Kidney (tissue), 14 donors: ENCODE data around the gene TSPAN31. TPM values are rescaled to one million over a fixed set of nuclear protein-coding genes. Genes with fewer than 3 reads are reported as not detected.
"Not testable (repeated sequence)": the region's sequence is repeated elsewhere in the genome, so short reads cannot be mapped to it uniquely, and the experiment has no call there.

Source experiments
- DNase-seq, 5 donors: peaks; one replicate each; pipeline ENCODE4 v3.0.0-alpha.2; 2013 to 2020
- FAIRE-seq: peaks from 2 replicates; lab custom pipeline; 2012; peaks lifted over from hg19 to GRCh38; lab: Jason Lieb, UNC
- H3K27ac ChIP-seq, 2 donors: one replicate each; pipeline ENCODE4 v1.7.0; 2013; ENCODE audit warnings: low read depth in 2 of 2, low read length in 2 of 2, inconsistent platforms in 1 of 2
- H3K27me3 ChIP-seq: one replicate; pipeline ENCODE4 v1.7.1; 2013; ENCODE audit warnings: low read length, inconsistent platforms; ENCODE audit not compliant: control insufficient read depth, insufficient read depth
- H3K36me3 ChIP-seq, 3 donors: one replicate each; pipeline versions ENCODE4 v1.7.0 to v1.7.1; 2013; ENCODE audit warnings: low read length in 3 of 3, control low read depth in 1 of 3, inconsistent platforms in 1 of 3; ENCODE audit not compliant: insufficient read depth in 3 of 3, control insufficient read depth in 2 of 3
- H3K4me1 ChIP-seq, 3 donors: one replicate each; pipeline versions ENCODE4 v1.7.0 to v1.7.1; 2013; ENCODE audit warnings: low read length in 3 of 3, inconsistent platforms in 1 of 3, low read depth in 1 of 3; ENCODE audit not compliant: control insufficient read depth in 2 of 3, insufficient read depth in 2 of 3
- H3K4me3 ChIP-seq, 3 donors: one replicate each; pipeline versions ENCODE4 v1.7.0 to v1.8.1; 2013; ENCODE audit warnings: low read length in 3 of 3, control low read depth in 1 of 3, inconsistent platforms in 1 of 3
- H3K9ac ChIP-seq, 3 donors: one replicate each; pipeline versions ENCODE4 v1.7.0 to v1.7.1; 2013; ENCODE audit warnings: low read length in 3 of 3, control low read depth in 1 of 3, inconsistent platforms in 1 of 3
- H3K9me3 ChIP-seq, 3 donors: one replicate each; pipeline versions ENCODE4 v1.7.0 to v1.7.1; 2013; ENCODE audit warnings: low read length in 3 of 3, control low read depth in 1 of 3, inconsistent platforms in 1 of 3; ENCODE audit not compliant: control insufficient read depth in 2 of 3, insufficient read depth in 1 of 3
- intact Hi-C: fragments of 100-400 bp; cut with DNase I; formaldehyde crosslinking; loops from one replicate; pipeline ENCODE4 v1.11.1; 2022
- polyA plus RNA-seq: library from polyadenylated mRNA; stranded (reverse); fragments of 350-450 nt; fragmentation: Illumina TruSeq; extraction: RNeasy Lipid Tissue Mini Kit (QIAGEN cat#74804); gene quantifications from one replicate; pipeline ENCODE4 v1.2.3, GENCODE V29; 2014; ENCODE audit warnings: low read depth, low replicate concordance; ENCODE audit not compliant: insufficient read depth
- total RNA-seq: library from RNA; stranded (reverse); fragmentation: NEBNext Ultra II Directional; extraction: Animal tissue kit (Norgen Biotek cat#: 25700); gene quantifications from one replicate; pipeline ENCODE4 v1.2.1, GENCODE V29; 2021
- TF ChIP-seq, protein P1 (sequence below): IDR thresholded peaks from 3 replicates; pipeline ENCODE4 v1.5.1; 2012; ENCODE audit warnings: mild to moderate bottlenecking, moderate library complexity, borderline replicate concordance; ENCODE audit not compliant: insufficient read depth; ENCODE audit errors: extremely low read depth
- donor health status: control.
- donor health status: control.
- donor health status: control.
- donor health status: control.
- donor health status: control.
- donor health status: DM: yes; HTN: yes; CAD: no.
- donor health status: Normal renal cell carcinoma (clear cell type).

Gene TSPAN31
- total and polyA plus RNA-seq, 2 donors from 2014 or later: 53.3 to 60.1 TPM

DNA sequence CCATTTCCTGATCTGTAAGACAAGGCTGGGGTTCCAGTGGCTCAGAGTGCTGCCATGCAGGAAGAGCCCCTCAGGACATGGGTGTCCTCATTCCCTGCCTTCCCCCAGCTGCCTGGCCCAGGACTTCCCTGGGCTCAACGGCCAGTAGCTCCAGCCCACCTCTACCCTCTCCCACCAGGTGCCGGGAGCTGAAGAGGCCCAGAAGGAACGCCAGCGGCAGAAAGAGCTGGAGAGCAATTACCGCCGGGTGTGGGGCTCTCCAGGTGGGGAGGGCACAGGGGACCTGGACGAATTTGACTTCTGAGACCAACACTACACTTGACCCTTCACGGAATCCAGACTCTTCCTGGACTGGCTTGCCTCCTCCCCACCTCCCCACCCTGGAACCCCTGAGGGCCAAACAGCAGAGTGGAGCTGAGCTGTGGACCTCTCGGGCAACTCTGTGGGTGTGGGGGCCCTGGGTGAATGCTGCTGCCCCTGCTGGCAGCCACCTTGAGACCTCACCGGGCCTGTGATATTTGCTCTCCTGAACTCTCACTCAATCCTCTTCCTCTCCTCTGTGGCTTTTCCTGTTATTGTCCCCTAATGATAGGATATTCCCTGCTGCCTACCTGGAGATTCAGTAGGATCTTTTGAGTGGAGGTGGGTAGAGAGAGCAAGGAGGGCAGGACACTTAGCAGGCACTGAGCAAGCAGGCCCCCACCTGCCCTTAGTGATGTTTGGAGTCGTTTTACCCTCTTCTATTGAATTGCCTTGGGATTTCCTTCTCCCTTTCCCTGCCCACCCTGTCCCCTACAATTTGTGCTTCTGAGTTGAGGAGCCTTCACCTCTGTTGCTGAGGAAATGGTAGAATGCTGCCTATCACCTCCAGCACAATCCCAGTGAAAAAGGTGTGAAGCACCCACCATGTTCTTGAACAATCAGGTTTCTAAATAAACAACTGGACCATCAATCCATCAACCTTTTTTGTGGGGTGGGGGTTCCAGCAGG lies 23.9 kb upstream of the TSPAN31 start:
- Histone ChIP-seq H3K27ac (no peak overlapping the region), H3K9me3 (no peaks in the 10 kb centered on the region), H3K4me3 (no peak overlapping the region), H3K4me1 (peaks cover 0 to 2% (median 0%) of the 10 kb centered on the region in 3 donors), H3K36me3 (peaks cover 0 to 40% (median 26%) of the 10 kb centered on the region in 3 donors), H3K27me3 (no peaks in the 10 kb centered on the region), H3K9ac (no peak overlapping the region)
- no peak for DNase-seq
- TF ChIP-seq, protein P1, sequence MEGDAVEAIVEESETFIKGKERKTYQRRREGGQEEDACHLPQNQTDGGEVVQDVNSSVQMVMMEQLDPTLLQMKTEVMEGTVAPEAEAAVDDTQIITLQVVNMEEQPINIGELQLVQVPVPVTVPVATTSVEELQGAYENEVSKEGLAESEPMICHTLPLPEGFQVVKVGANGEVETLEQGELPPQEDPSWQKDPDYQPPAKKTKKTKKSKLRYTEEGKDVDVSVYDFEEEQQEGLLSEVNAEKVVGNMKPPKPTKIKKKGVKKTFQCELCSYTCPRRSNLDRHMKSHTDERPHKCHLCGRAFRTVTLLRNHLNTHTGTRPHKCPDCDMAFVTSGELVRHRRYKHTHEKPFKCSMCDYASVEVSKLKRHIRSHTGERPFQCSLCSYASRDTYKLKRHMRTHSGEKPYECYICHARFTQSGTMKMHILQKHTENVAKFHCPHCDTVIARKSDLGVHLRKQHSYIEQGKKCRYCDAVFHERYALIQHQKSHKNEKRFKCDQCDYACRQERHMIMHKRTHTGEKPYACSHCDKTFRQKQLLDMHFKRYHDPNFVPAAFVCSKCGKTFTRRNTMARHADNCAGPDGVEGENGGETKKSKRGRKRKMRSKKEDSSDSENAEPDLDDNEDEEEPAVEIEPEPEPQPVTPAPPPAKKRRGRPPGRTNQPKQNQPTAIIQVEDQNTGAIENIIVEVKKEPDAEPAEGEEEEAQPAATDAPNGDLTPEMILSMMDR: no peak
- intact Hi-C loops: no loop called here
- FAIRE-seq: no peak

- intact Hi-C loops, H3K9ac ChIP-seq, H3K4me1 ChIP-seq, FAIRE-seq, H3K27ac ChIP-seq, H3K27me3 ChIP-seq, H3K4me3 ChIP-seq, H3K9me3 ChIP-seq, DNase-seq: not testable (repeated sequence)
- peaks cover 0 to 29% (median 22%) of the 10 kb centered on the region in 3 donors for H3K36me3 ChIP-seq
Observed at GRCh38 chr12:57721846-57722608, 22.8 kb upstream of the TSPAN31 start.

- intact Hi-C loops: no loop called here
- H3K36me3 ChIP-seq: peaks cover 0 to 22% (median 18%) of the 10 kb centered on the region in 3 donors
- H3K27me3 ChIP-seq: no peaks in the 10 kb centered on the region
- no peak overlapping the region for H3K9ac ChIP-seq
- H3K4me3 ChIP-seq: no peak overlapping the region
- no peak for FAIRE-seq
- no peak overlapping the region for H3K27ac ChIP-seq
- no peaks in the 10 kb centered on the region for H3K9me3 ChIP-seq
- DNase-seq: no peak
- TF ChIP-seq, protein P1: no peak
- peaks cover 0 to 12% (median 0%) of the 10 kb centered on the region in 3 donors for H3K4me1 ChIP-seq
Observed at GRCh38 chr12:57722716-57723629, 21.9 kb upstream of the TSPAN31 start.
